NCI-H2029 (cell line): ENCODE results near the gene VEPH1.
"Not testable (repeated sequence)": the region's sequence is repeated elsewhere in the genome, so short reads cannot be mapped to it uniquely, and the experiment has no call there.

Experiments used
- DNase-seq: peaks from one replicate; lab custom pipeline; 2025; lab: John Stamatoyannopoulos, UW

VEPH1 gene

GRCh38 chr3:157387708-157388435 is 115.3 kb downstream of the VEPH1 start:
- DNase-seq, result no peak

- no peak for DNase-seq
Observed at GRCh38 chr3:157384491-157384890, 118.7 kb downstream of the VEPH1 start.

DNA sequence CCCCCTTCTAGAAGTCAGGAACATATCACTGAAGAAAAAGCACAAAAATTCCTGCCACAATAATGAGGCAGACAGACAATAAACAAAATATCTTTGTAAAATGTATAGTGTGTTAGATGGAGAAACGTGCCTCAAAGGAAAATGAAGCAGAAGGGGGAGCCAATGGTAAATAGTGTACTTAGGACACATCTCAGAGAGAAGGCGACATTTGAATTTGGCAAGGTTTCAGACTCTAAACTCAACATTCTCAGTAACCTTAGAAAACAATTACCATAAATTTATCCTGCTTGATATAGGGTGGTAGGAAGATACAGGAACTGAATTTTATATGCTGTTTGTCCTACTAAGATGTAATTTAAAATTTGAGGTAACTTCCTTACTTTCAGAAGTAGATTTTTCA is 119.2 kb downstream of the VEPH1 start:
- DNase-seq, result no peak

DNA sequence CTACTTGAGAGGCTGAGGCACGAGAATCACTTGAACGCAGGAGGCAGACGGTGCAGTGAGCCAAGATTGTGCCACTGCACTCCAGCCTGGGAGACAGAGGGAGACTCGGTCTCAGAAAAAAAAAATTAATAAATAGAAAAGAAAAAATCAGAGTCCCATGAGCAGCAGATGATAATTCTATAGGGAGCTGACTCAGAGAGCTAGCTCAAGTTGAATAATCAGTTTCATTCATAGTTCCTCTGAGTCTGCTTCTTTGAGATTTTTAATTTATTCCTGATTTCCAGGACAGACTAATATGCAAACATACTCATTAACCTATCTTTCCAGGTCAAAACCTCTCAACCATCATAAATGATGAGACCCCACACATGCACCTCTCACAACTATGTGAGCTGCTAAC is 121.6 kb downstream of the VEPH1 start:
- no peak for DNase-seq

- no peak for DNase-seq
Observed at GRCh38 chr3:157379525-157380140, 123.6 kb downstream of the VEPH1 start.

GRCh38 chr3:157376603-157377300 is 126.5 kb downstream of the VEPH1 start:
- no peak for DNase-seq

DNA sequence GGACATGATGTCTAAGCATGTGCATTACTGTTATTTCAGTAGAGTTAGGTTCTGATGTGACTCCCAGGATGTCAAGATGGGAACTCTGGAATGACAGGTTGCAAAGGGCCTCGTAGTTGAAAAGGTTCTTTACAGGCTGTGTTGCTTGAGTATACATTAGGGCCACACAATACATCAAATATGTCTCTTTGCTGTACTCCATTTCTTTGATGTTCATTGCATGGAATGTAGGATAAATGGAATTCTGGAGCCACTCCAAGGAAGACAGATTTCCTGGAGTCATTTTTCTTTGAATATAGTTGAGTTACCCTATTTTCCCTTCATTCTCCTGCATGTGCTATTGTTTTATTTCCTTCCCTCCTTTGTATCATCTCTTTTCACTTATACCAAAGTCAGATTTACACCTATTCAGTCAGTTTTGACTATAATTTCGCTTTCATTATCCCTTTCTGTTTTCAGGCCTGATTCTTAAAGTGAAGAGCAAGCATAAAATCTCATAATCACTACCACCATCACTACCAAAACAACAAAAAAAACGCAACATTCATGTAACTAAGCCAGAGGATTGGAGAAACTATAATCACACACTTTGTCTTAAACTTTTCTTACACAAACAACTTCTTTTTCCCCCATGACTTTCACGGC is 127.8 kb downstream of the VEPH1 start:
- DNase-seq, result no peak

DNA sequence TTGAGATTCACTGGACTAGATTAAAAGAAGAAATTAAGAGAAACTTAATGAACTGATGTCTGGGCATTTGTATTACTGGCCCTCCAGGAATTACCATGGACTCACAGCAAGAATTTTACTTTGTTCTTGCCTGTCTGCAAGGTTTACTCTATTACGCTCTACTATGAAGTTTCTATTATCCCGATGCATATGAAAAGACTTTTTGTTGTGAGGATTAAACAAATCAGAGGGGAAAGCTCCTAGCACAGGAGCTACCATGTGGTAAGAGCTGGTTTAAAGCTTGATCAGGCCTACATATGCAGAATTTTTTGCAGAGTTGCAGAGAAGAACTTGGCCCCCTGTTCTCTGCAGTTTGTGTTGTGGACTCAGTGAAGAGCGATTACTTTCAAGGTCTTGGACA is 128.3 kb downstream of the VEPH1 start:
- no peak for DNase-seq

DNA sequence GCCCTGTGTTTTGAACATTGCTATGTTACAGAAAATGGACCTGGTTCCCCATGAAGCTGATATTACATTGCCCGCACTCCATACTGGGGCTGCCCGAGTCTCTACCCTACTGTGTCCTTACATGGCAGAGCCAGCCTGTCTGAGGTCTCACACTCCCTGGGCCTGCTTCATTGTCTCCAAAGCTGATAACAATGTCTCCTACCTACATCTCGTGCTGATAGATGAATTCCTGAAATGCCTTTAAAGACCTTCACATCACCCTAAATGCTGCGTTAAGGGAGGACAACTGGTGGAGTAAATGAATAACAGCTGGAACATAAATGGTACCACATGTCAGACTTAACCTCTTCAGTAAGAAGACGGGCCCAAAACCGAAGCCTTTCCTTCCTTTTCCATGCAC is 129.4 kb downstream of the VEPH1 start:
- no peak for DNase-seq

DNA sequence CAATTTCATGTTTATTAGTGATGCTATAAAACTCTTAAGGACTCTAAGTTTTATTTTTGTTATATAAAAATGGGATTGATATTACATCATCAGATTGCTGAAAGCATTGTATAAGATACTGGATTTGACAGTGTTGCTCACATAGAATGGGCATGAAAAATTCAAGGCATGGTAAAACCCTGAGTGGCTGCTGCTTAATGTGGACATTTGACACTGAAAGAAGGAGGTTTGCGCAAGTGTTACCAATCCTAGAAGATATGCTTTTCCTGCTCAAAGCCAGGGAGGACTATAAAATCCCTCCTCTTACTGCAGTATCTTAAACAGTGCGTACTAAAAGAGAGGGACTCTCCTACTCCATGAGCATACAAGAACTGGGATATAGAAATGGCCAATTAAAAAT is 132.3 kb downstream of the VEPH1 start:
- DNase-seq, result no peak

DNA sequence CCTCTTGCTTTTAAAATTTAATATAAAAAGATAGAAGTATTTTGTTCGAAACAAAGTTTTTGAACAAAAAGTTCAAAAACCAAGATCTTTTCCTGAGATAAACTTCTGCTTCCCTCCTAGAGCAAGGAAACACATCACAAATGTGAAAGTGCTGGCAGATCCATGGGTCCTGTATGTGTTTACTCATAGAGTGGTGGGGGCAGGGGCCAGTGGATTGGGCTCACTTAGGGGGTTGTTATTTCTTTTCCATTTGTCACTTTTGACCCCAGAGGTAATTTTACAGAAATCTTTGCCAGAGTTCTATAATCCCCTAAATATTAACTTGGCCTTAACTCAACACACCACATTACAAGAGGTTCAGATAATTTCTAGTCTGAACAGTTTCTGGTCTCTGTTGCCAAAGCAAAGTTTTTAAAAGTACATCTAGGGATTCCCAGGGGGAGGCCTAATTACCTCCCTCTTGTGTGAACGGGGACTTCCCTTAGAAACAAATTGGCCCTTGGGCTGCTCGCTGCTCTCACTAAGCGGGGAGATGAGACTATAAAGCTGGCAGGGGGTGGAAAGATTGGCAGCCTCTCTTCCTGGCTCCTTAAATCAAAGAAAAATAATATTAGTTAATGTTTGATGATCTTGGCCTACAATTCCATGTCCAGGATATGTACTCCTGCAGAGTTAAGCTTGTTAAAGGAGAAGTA is 133.3 kb downstream of the VEPH1 start:
- no peak for DNase-seq

GRCh38 chr3:157368171-157368570 is 135.0 kb downstream of the VEPH1 start:
- no peak for DNase-seq

DNA sequence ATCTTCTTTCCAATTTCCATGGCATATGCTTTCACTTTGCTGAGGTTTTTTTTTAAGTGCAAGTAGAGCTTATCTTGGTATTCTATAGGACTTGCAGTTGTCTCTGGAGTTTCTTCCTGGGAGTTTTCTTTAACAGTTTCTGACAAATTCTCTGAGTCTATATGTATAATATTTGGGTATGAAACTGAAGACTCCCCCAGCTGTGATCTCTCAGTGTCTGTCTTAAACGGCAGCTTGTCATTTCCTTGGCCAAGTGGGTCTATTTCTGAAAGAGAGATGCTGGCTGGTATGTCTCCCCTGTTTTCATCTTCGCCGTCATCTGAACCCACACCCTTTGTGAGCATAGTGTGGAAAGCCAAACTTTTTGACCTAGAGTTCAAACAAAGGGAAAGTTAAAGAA is 139.8 kb downstream of the VEPH1 start:
- DNase-seq, result no peak

DNA sequence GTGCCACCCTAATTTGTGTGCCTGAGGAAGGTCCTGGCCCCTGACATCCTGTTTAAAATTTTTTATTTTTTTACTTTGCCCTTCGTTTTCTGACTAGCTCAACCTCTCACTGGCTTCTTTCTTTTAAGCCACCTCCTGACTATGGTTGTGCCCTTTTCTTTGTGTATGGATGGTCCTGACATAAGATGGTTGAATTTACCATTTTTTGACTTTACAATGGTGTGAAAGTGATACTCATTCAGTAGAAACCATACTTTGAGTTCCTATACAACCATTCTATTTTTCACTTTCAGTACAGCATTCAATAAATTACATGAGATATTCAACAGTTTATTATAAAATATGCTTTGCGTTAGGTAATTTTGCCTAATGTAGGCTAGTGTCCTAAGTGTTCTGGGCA is 140.9 kb downstream of the VEPH1 start:
- no peak for DNase-seq

GRCh38 chr3:157360044-157360443 is 143.2 kb downstream of the VEPH1 start:
- no peak for DNase-seq

- DNase-seq, result no peak
Observed at GRCh38 chr3:157356541-157356940, 146.7 kb downstream of the VEPH1 start.

GRCh38 chr3:157355276-157355675 is 147.9 kb downstream of the VEPH1 start:
- no peak for DNase-seq

DNA sequence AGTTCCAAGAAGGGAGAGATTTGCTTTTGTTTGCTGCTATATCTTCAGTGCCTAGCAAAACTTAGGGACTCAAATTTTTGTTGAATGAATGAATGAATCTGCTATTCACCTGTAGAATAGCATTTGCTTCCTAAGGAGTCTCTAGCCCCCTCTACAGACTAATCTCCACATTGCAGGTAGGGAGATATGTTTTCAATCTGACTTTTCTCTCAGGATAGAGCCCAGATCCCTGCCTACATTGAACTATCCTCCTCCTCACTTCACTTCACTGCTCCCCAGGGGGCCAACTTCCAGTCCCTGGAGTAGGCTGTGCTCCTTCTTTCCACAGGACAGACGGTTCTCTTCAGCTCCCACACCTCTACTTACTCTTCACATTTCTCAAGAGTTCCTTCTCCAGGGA is 148.5 kb downstream of the VEPH1 start:
- no peak for DNase-seq

DNA sequence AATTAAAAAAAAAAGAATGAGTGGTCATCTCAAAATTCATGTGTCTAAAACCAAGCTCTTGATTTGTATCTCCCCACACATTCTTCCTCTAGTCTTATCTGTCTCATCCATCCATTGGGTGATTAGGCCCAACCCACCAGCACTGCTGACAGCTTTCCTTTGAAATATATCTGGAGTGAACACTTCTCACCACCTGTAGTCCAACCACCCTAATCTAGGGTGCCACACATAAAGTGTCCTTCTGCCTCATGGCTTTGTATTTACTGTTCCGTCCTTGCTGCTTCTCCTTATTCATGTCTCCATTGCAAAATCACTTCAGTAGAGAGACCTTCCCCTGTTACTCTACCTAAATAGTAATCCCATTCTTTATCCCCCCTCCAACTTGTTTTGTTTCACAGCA is 149.0 kb downstream of the VEPH1 start:
- no peak for DNase-seq

DNA sequence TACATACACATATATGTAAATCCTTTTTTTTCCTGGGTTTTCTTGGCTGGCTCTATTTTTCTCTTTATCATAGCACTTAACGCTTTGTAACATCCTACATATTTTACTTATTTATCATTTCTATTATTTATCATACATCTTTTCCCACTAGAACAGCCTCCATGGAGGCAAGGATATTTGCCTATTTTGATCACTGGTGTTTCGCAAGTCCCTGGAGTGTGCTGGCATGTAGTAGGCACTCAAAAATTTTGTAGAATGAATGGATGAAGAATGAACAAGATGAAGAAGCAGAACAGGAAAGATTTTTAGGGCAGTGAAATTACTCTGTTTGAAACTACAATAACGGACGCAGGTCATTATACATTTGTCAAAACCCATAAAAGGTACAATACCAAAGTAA is 149.6 kb downstream of the VEPH1 start:
- DNase-seq, result no peak

DNA sequence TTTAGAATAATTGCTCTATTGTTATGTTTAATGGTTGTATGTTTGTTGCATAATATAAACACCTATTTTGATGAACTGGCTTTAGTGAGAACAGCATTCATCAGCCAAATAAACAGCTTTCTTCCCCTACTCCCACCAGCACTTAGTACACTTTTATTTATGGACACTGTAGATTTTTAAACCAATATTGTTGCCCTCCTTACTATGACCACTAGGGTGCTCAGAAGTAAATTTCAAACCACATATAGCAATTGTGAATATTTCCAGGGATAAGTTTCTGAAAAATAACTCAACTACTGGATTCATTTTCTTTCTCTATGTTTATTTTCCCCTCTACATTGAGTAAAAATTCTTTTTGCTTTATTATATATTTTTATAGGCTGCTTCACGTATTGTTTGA is 151.2 kb downstream of the VEPH1 start:
- no peak for DNase-seq

DNA sequence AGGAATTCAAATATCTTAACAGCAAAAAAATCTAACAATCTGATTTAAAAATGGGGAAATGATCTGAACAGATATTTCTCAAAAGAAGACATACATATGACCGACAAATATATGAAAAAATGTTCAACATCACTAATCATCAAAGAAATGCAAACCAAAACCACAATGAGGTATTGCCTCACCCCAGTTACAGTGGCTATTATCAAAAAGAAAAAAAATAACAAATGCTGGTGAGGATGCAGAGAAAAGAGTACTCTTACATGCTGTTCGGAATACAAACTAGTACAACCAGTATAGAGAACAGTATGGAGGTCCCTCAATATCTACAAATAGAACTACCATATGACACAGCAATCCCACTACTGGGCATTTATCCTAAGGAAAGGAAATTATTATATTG is 152.6 kb downstream of the VEPH1 start:
- not testable (repeated sequence) for DNase-seq
